ENCODE data around the gene REV1.

- TF ChIP-seq RAD21 (IDR thresholded peaks at IDR 0.05), result no peak
- TF ChIP-seq CTCF (IDR thresholded peaks at IDR 0.05; ENCODE audit: low read depth, low read length, missing input control), result no peak
- TF ChIP-seq YY1 (IDR thresholded peaks at IDR 0.05), result no peak
- TF ChIP-seq TAF1 (conservative IDR thresholded peaks at IDR 0.05), result no peak
- TF ChIP-seq ATF3 (IDR thresholded peaks at IDR 0.05), result no peak
- no peak for TF ChIP-seq SP1 (IDR thresholded peaks at IDR 0.05)
- no peak for TF ChIP-seq MAX (IDR thresholded peaks at IDR 0.05)
- TF ChIP-seq REST (IDR thresholded peaks at IDR 0.05), result no peak
- TF ChIP-seq FOXA1 (IDR thresholded peaks at IDR 0.05), result no peak
- no peak for TF ChIP-seq HNF4G (IDR thresholded peaks at IDR 0.05)
- no peak for TF ChIP-seq ZBTB33 (IDR thresholded peaks at IDR 0.05)
Observed at GRCh38 chr2:99495115-99495860, 5.5 kb upstream of the REV1 start.

Data from liver (tissue), 3 donors.